Kidney epithelial cell (primary cell): ENCODE results near the gene ANKRD33B. TPM values are rescaled to one million over a fixed set of nuclear protein-coding genes. Genes with fewer than 3 reads are reported as not detected.

Source experiments
- DNase-seq: peaks from one replicate; pipeline ENCODE4 v3.0.0-alpha.2; 2010; ENCODE audit warnings: low read depth
- H3K27me3 ChIP-seq: 2 replicates; pipeline ENCODE4 v1.6.0; 2011; ENCODE audit warnings: low read length; ENCODE audit not compliant: control insufficient read depth, insufficient read depth
- H3K36me3 ChIP-seq: 2 replicates; pipeline ENCODE4 v1.5.1; 2011; ENCODE audit warnings: low read length; ENCODE audit not compliant: control insufficient read depth, insufficient read depth
- H3K4me3 ChIP-seq: 2 replicates; pipeline ENCODE4 v1.5.1; 2011; ENCODE audit warnings: low read depth, mild to moderate bottlenecking, control low read depth, low read length
- total RNA-seq: library from RNA; depleted of rRNA; stranded (reverse); fragments of >200 nt; gene quantifications from 2 replicates; pipeline ENCODE4 v1.2.3, GENCODE V29; 2015
- TF ChIP-seq, protein P1 (sequence below): IDR thresholded peaks from 2 replicates; pipeline ENCODE4 v1.5.1; 2011; ENCODE audit warnings: mild to moderate bottlenecking, moderate library complexity, low read length, control low read depth, inconsistent platforms; ENCODE audit not compliant: insufficient read depth, poor library complexity, severe bottlenecking

Gene ANKRD33B
- total RNA-seq, 1 donor from 2014 or later = 5.0 TPM

GRCh38 chr5:10705747-10706146 is 141.9 kb downstream of the ANKRD33B start:
- TF ChIP-seq, protein P1, sequence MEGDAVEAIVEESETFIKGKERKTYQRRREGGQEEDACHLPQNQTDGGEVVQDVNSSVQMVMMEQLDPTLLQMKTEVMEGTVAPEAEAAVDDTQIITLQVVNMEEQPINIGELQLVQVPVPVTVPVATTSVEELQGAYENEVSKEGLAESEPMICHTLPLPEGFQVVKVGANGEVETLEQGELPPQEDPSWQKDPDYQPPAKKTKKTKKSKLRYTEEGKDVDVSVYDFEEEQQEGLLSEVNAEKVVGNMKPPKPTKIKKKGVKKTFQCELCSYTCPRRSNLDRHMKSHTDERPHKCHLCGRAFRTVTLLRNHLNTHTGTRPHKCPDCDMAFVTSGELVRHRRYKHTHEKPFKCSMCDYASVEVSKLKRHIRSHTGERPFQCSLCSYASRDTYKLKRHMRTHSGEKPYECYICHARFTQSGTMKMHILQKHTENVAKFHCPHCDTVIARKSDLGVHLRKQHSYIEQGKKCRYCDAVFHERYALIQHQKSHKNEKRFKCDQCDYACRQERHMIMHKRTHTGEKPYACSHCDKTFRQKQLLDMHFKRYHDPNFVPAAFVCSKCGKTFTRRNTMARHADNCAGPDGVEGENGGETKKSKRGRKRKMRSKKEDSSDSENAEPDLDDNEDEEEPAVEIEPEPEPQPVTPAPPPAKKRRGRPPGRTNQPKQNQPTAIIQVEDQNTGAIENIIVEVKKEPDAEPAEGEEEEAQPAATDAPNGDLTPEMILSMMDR = no peak
- DNase-seq = peak; percentile 54
- Histone ChIP-seq H3K36me3 (no peaks in the 10 kb centered on the region), H3K27me3 (no peaks in the 10 kb centered on the region), H3K4me3 (no peak overlapping the region)

DNA sequence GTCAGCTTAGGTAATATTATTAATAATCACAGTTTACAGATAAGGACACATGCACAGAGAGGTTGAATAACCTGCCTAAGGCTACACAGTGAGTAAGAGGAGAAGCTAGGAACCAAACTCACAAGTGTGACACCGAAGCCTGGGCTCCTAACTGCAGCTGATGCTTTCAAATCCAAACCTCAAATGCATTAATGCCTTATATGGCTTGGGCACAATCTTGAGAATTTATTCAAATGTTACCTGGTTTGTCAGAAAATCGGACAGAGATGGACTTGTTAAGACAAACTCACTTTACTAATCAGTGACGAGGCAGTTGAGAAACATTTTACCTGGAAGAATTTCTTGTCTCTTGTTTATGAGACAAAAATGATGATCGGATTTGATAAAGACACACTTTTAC is 142.5 kb downstream of the ANKRD33B start:
- Histone ChIP-seq H3K36me3 (no peaks in the 10 kb centered on the region), H3K27me3 (no peaks in the 10 kb centered on the region), H3K4me3 (no peak overlapping the region)
- DNase-seq = no peak
- TF ChIP-seq, protein P1 = no peak

Other genes starting within 250 kb of the ANKRD33B start
- 40.7 and 47.1 TPM in 2 replicates for gene MARCHF6, start 210.4 kb upstream of the ANKRD33B start, total RNA-seq
- 0.21 TPM in 1 of 2 replicates, not detected in the other for gene ROPN1L, start 122.2 kb upstream of the ANKRD33B start, total RNA-seq
- 77.7 and 89.0 TPM in 2 replicates for gene DAP, start 197.2 kb downstream of the ANKRD33B start, total RNA-seq